HL-60 (cell line): ENCODE results near the gene RNU4-1.

ENCODE experiments used
- DNase-seq, 2 experiments: peaks; one replicate each; pipeline ENCODE4 v3.0.0-alpha.2; 2010 to 2020; ENCODE audit warnings: low read depth in 1 of 2, low spot score in 1 of 2
- H3K27ac ChIP-seq: fragments of 250-450 bp; sonication (Bioruptor Pico); replicated peaks from 2 replicates; pipeline ENCODE4 v1.5.1; 2020; ENCODE audit warnings: mild to moderate bottlenecking, moderate library complexity
- H3K27me3 ChIP-seq: fragments of 250-450 bp; sonication (Bioruptor Pico); 2 replicates; pipeline ENCODE4 v1.5.1; 2021; ENCODE audit warnings: mild to moderate bottlenecking, moderate library complexity; ENCODE audit not compliant: insufficient read depth, poor library complexity, severe bottlenecking
- H3K4me3 ChIP-seq: replicated peaks from 2 replicates; pipeline ENCODE4 v1.5.1; 2011; ENCODE audit warnings: mild to moderate bottlenecking, control low read depth, low read length; ENCODE audit not compliant: insufficient read depth
- CTCF ChIP-seq: IDR thresholded peaks from one replicate; pipeline ENCODE4 v1.5.1; 2011; ENCODE audit warnings: low read length, control low read depth, inconsistent platforms; ENCODE audit not compliant: insufficient read depth
- GABPA ChIP-seq: IDR thresholded peaks from 2 replicates; pipeline ENCODE4 v1.6.1; 2012; ENCODE audit warnings: low read depth
- POLR2AphosphoS5 ChIP-seq: IDR thresholded peaks from 2 replicates; pipeline ENCODE4 v1.6.1; 2012; ENCODE audit warnings: low read depth
- REST ChIP-seq: IDR thresholded peaks from 2 replicates; pipeline ENCODE4 v1.6.1; 2012; ENCODE audit warnings: low read depth; ENCODE audit not compliant: insufficient replicate concordance
- SPI1 ChIP-seq: IDR thresholded peaks from 2 replicates; pipeline ENCODE4 v1.6.1; 2012; ENCODE audit warnings: low read depth, mild to moderate bottlenecking, borderline replicate concordance

Gene RNU4-1

GRCh38 chr12:120286768-120287490 is 6.1 kb downstream of the RNU4-1 start:
- Histone ChIP-seq H3K4me3 (no peak overlapping the region), H3K27ac (no peak overlapping the region), H3K27me3 (no peaks in the 10 kb centered on the region)
- DNase-seq = no peak
- TF ChIP-seq GABPA = no peak
- no peak for TF ChIP-seq POLR2AphosphoS5
- TF ChIP-seq SPI1 = no peak
- TF ChIP-seq CTCF = no peak
- no peak for TF ChIP-seq REST

GRCh38 chr12:120284381-120284780 is 8.7 kb downstream of the RNU4-1 start:
- H3K4me3 ChIP-seq = no peak overlapping the region
- TF ChIP-seq REST (no peak), GABPA (no peak), CTCF (no peak), SPI1 (no peak), POLR2AphosphoS5 (no peak)
- H3K27ac ChIP-seq = no peak overlapping the region
- H3K27me3 ChIP-seq = no peaks in the 10 kb centered on the region
- no peak for DNase-seq

- TF ChIP-seq SPI1 = no peak
- no peak for TF ChIP-seq CTCF
- TF ChIP-seq REST = no peak
- TF ChIP-seq GABPA = no peak
- TF ChIP-seq POLR2AphosphoS5 = no peak
- H3K4me3 ChIP-seq = no peak overlapping the region
- H3K27me3 ChIP-seq = no peaks in the 10 kb centered on the region
- H3K27ac ChIP-seq = no peak overlapping the region
- no peak for DNase-seq
These were observed 9.7 kb downstream of the RNU4-1 start for GRCh38 chr12:120283318-120283717.
